Astrocyte (in vitro differentiated cells and primary cell): ENCODE measurements around the gene ZFP1.

ENCODE experiments used
- CTCF ChIP-seq: IDR thresholded peaks from 2 replicates; pipeline ENCODE4 v1.5.1; 2011; ENCODE audit warnings: low read depth, mild to moderate bottlenecking, inconsistent platforms, low read length, moderate library complexity; ENCODE audit not compliant: insufficient read depth
- EZH2 ChIP-seq: IDR thresholded peaks from 2 replicates; pipeline ENCODE4 v1.6.1; 2012; ENCODE audit warnings: mild to moderate bottlenecking, low read length, inconsistent platforms; ENCODE audit not compliant: insufficient read depth

GRCh38 chr16:75116911-75117245, 31.4 kb upstream of the ZFP1 start:
- TF ChIP-seq EZH2 (no peak), CTCF (no peak)
